ENCODE results near the gene TRMT13. TPM values are rescaled to one million over a fixed set of nuclear protein-coding genes. Genes with fewer than 3 reads are reported as not detected.

TRMT13 gene
- total and polyA plus RNA-seq, 9 of the 15 experiments (the other 6 are each of a cell fraction or from before 2014, with no cell fraction given) = 18.7 to 33.0 (median 28.9) TPM

- peak; percentile 17; the same call in 1 of the 2 replicates for TF ChIP-seq ARID3A (IDR thresholded peaks at IDR 0.05; ENCODE audit: borderline replicate concordance, low read depth, low read length)
- TF ChIP-seq RBFOX2 (IDR thresholded peaks at IDR 0.05; ENCODE audit: low read depth, low read length) = 0 out of 2 replicates have a peak, but pooled peaks have one; percentile 7
- no peak for TF ChIP-seq EHMT2 (IDR thresholded peaks at IDR 0.05)
- TF ChIP-seq PHB (CRISPR knock-in tag; IDR thresholded peaks at IDR 0.05) = no peak
- TF ChIP-seq EP300 (IDR thresholded peaks at IDR 0.05; ENCODE audit: low read length) = peak; percentile 19; the same call in 1 of the 2 replicates
- TF ChIP-seq, protein P1, sequence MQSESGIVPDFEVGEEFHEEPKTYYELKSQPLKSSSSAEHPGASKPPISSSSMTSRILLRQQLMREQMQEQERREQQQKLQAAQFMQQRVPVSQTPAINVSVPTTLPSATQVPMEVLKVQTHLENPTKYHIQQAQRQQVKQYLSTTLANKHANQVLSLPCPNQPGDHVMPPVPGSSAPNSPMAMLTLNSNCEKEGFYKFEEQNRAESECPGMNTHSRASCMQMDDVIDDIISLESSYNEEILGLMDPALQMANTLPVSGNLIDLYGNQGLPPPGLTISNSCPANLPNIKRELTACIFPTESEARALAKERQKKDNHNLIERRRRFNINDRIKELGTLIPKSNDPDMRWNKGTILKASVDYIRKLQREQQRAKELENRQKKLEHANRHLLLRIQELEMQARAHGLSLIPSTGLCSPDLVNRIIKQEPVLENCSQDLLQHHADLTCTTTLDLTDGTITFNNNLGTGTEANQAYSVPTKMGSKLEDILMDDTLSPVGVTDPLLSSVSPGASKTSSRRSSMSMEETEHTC (IDR thresholded peaks at IDR 0.05) = no peak
- peak; percentile 59 for TF ChIP-seq ARID1B (IDR thresholded peaks at IDR 0.05)
- TF ChIP-seq THAP12 (CRISPR knock-in tag; IDR thresholded peaks at IDR 0.05) = no peak
- no peak for TF ChIP-seq SIN3A (IDR thresholded peaks at IDR 0.05; ENCODE audit: borderline replicate concordance in 2 of 2, control insufficient read depth in 1 of 2, low read depth in 2 of 2, low read length in 2 of 2)
- no peak for TF ChIP-seq KLF16 (IDR thresholded peaks at IDR 0.05)
- TF ChIP-seq ZNF121 (CRISPR knock-in tag; conservative IDR thresholded peaks at IDR 0.05) = peak; percentile 58
- peak; percentile 81 for TF ChIP-seq ZNF384 (IDR thresholded peaks at IDR 0.05; ENCODE audit: low read depth, low read length)
- TF ChIP-seq, protein P2, sequence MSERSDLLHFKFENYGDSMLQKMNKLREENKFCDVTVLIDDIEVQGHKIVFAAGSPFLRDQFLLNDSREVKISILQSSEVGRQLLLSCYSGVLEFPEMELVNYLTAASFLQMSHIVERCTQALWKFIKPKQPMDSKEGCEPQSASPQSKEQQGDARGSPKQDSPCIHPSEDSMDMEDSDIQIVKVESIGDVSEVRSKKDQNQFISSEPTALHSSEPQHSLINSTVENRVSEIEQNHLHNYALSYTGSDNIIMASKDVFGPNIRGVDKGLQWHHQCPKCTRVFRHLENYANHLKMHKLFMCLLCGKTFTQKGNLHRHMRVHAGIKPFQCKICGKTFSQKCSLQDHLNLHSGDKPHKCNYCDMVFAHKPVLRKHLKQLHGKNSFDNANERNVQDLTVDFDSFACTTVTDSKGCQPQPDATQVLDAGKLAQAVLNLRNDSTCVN (CRISPR knock-in tag; IDR thresholded peaks at IDR 0.05) = no peak
- TF ChIP-seq, protein P3, sequence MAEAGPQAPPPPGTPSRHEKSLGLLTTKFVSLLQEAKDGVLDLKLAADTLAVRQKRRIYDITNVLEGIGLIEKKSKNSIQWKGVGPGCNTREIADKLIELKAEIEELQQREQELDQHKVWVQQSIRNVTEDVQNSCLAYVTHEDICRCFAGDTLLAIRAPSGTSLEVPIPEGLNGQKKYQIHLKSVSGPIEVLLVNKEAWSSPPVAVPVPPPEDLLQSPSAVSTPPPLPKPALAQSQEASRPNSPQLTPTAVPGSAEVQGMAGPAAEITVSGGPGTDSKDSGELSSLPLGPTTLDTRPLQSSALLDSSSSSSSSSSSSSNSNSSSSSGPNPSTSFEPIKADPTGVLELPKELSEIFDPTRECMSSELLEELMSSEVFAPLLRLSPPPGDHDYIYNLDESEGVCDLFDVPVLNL (CRISPR knock-in tag; IDR thresholded peaks at IDR 0.05; ENCODE audit: low read depth) = no peak
- no peak for TF ChIP-seq CREB3L1 (IDR thresholded peaks at IDR 0.05; ENCODE audit: borderline replicate concordance, low read depth)
Measured at GRCh38 chr1:100130552-100131077, 2.3 kb upstream of the TRMT13 start (continued).

All from K562 (cell line).